Kidney (tissue), 14 donors: ENCODE measurements around the gene DDX20. TPM values are rescaled to one million over a fixed set of nuclear protein-coding genes. Genes with fewer than 3 reads are reported as not detected.

Experiments
- DNase-seq, 5 donors: peaks; one replicate each; pipeline ENCODE4 v3.0.0-alpha.2; 2013 to 2020
- FAIRE-seq: peaks from 2 replicates; lab custom pipeline; 2012; peaks lifted over from hg19 to GRCh38; lab: Jason Lieb, UNC
- H3K27ac ChIP-seq, 2 donors: one replicate each; pipeline ENCODE4 v1.7.0; 2013; ENCODE audit warnings: low read depth in 2 of 2, low read length in 2 of 2, inconsistent platforms in 1 of 2
- H3K27me3 ChIP-seq: one replicate; pipeline ENCODE4 v1.7.1; 2013; ENCODE audit warnings: low read length, inconsistent platforms; ENCODE audit not compliant: control insufficient read depth, insufficient read depth
- H3K36me3 ChIP-seq, 3 donors: one replicate each; pipeline versions ENCODE4 v1.7.0 to v1.7.1; 2013; ENCODE audit warnings: low read length in 3 of 3, control low read depth in 1 of 3, inconsistent platforms in 1 of 3; ENCODE audit not compliant: insufficient read depth in 3 of 3, control insufficient read depth in 2 of 3
- H3K4me1 ChIP-seq, 3 donors: one replicate each; pipeline versions ENCODE4 v1.7.0 to v1.7.1; 2013; ENCODE audit warnings: low read length in 3 of 3, inconsistent platforms in 1 of 3, low read depth in 1 of 3; ENCODE audit not compliant: control insufficient read depth in 2 of 3, insufficient read depth in 2 of 3
- H3K4me3 ChIP-seq, 3 donors: one replicate each; pipeline versions ENCODE4 v1.7.0 to v1.8.1; 2013; ENCODE audit warnings: low read length in 3 of 3, control low read depth in 1 of 3, inconsistent platforms in 1 of 3
- H3K9ac ChIP-seq, 3 donors: one replicate each; pipeline versions ENCODE4 v1.7.0 to v1.7.1; 2013; ENCODE audit warnings: low read length in 3 of 3, control low read depth in 1 of 3, inconsistent platforms in 1 of 3
- H3K9me3 ChIP-seq, 3 donors: one replicate each; pipeline versions ENCODE4 v1.7.0 to v1.7.1; 2013; ENCODE audit warnings: low read length in 3 of 3, control low read depth in 1 of 3, inconsistent platforms in 1 of 3; ENCODE audit not compliant: control insufficient read depth in 2 of 3, insufficient read depth in 1 of 3
- CTCF ChIP-seq: IDR thresholded peaks from 3 replicates; pipeline ENCODE4 v1.5.1; 2012; ENCODE audit warnings: mild to moderate bottlenecking, moderate library complexity, borderline replicate concordance; ENCODE audit not compliant: insufficient read depth; ENCODE audit errors: extremely low read depth
- intact Hi-C: fragments of 100-400 bp; cut with DNase I; formaldehyde crosslinking; loops from one replicate; pipeline ENCODE4 v1.11.1; 2022
- polyA plus RNA-seq: library from polyadenylated mRNA; stranded (reverse); fragments of 350-450 nt; fragmentation: Illumina TruSeq; extraction: RNeasy Lipid Tissue Mini Kit (QIAGEN cat#74804); gene quantifications from one replicate; pipeline ENCODE4 v1.2.3, GENCODE V29; 2014; ENCODE audit warnings: low read depth, low replicate concordance; ENCODE audit not compliant: insufficient read depth
- total RNA-seq: library from RNA; stranded (reverse); fragmentation: NEBNext Ultra II Directional; extraction: Animal tissue kit (Norgen Biotek cat#: 25700); gene quantifications from one replicate; pipeline ENCODE4 v1.2.1, GENCODE V29; 2021
- donor health status: control.
- donor health status: control.
- donor health status: control.
- donor health status: control.
- donor health status: control.
- donor health status: DM: yes; HTN: yes; CAD: no.
- donor health status: Normal renal cell carcinoma (clear cell type).

The DDX20 gene
- total and polyA plus RNA-seq, 2 donors from 2014 or later = 5.5 to 9.6 TPM

- peak in 1 of 5 donors; percentile 18 for DNase-seq
- no peak overlapping the region for H3K27ac ChIP-seq
- no peak overlapping the region for H3K9ac ChIP-seq
- no peak overlapping the region for H3K4me3 ChIP-seq
- intact Hi-C loops = no loop called here
- no peak for TF ChIP-seq CTCF
- H3K4me1 ChIP-seq = peaks cover 0 to 17% (median 15%) of the 10 kb centered on the region in 3 donors
- no peaks in the 10 kb centered on the region for H3K36me3 ChIP-seq
- FAIRE-seq = no peak
- no peaks in the 10 kb centered on the region for H3K9me3 ChIP-seq
- no peaks in the 10 kb centered on the region for H3K27me3 ChIP-seq
These were observed 23.0 kb upstream of the DDX20 start for GRCh38 chr1:111732718-111733117.

GRCh38 chr1:111733183-111733991, 22.3 kb upstream of the DDX20 start:
- Histone ChIP-seq H3K9ac (no peak overlapping the region), H3K4me1 (peaks cover 0 to 21% (median 15%) of the 10 kb centered on the region in 3 donors)
- DNase-seq = peak in 3 of 5 donors; percentile 46 to 82 (median 59)

GRCh38 chr1:111733992-111734341, 21.7 kb upstream of the DDX20 start:
- no peaks in the 10 kb centered on the region for H3K9me3 ChIP-seq
- FAIRE-seq = no peak
- H3K27me3 ChIP-seq = no peaks in the 10 kb centered on the region
- H3K36me3 ChIP-seq = no peaks in the 10 kb centered on the region
- intact Hi-C loops = no loop called here
- peaks cover 0 to 23% (median 15%) of the 10 kb centered on the region in 3 donors for H3K4me1 ChIP-seq
- no peak for TF ChIP-seq CTCF
- H3K27ac ChIP-seq = no peak overlapping the region
- H3K4me3 ChIP-seq = no peak overlapping the region
- no peak for DNase-seq
- no peak overlapping the region for H3K9ac ChIP-seq

More at GRCh38 chr1:111733183-111733991, 22.3 kb upstream of the DDX20 start:
- no peak overlapping the region for H3K27ac ChIP-seq
- no peak for TF ChIP-seq CTCF
- H3K9me3 ChIP-seq = no peaks in the 10 kb centered on the region
- H3K27me3 ChIP-seq = no peaks in the 10 kb centered on the region
- intact Hi-C loops = no loop called here
- no peak overlapping the region for H3K4me3 ChIP-seq
- H3K36me3 ChIP-seq = no peaks in the 10 kb centered on the region
- FAIRE-seq = no peak
